ENCODE results near the gene PER2.
A peak's percentile ranks its signal among the peaks of the same experiment; 100 is the strongest.
"Not testable (repeated sequence)": the region's sequence is repeated elsewhere in the genome, so short reads cannot be mapped to it uniquely, and the experiment has no call there.

The PER2 gene

GRCh38 chr2:238277695-238278094, 10.7 kb downstream of the PER2 start:
- Histone ChIP-seq H4K20me1 (ENCODE audit: control insufficient read depth, insufficient read depth, low read depth, low read length) (peaks cover 8% of the 10 kb centered on the region; the same call in 1 of the 2 replicates), H3F3A (ENCODE audit: control insufficient read depth, insufficient read depth) (no peaks in the 10 kb centered on the region), H3K4me1 (ENCODE audit: control insufficient read depth, low read length) (peaks cover 14% of the 10 kb centered on the region), H3K4me2 (ENCODE audit: low read length) (no peak overlapping the region), H3K9me2 (replicated peaks; ENCODE audit: control insufficient read depth, low read length) (no peaks in the 10 kb centered on the region), H3K9me3 (ENCODE audit: control insufficient read depth, insufficient read depth, low read length) (no peaks in the 10 kb centered on the region), H3K4me3 (ENCODE audit: low read length) (no peak overlapping the region), H3K27ac (ENCODE audit: low read depth, low read length) (no peak overlapping the region), H3K36me3 (ENCODE audit: control insufficient read depth, low read length) (peaks cover 27% of the 10 kb centered on the region), H3K79me2 (ENCODE audit: control insufficient read depth, low read length) (peaks cover 41% of the 10 kb centered on the region), H3K27me3 (ENCODE audit: control insufficient read depth, low read length) (no peaks in the 10 kb centered on the region)
- TF ChIP-seq, protein P1, sequence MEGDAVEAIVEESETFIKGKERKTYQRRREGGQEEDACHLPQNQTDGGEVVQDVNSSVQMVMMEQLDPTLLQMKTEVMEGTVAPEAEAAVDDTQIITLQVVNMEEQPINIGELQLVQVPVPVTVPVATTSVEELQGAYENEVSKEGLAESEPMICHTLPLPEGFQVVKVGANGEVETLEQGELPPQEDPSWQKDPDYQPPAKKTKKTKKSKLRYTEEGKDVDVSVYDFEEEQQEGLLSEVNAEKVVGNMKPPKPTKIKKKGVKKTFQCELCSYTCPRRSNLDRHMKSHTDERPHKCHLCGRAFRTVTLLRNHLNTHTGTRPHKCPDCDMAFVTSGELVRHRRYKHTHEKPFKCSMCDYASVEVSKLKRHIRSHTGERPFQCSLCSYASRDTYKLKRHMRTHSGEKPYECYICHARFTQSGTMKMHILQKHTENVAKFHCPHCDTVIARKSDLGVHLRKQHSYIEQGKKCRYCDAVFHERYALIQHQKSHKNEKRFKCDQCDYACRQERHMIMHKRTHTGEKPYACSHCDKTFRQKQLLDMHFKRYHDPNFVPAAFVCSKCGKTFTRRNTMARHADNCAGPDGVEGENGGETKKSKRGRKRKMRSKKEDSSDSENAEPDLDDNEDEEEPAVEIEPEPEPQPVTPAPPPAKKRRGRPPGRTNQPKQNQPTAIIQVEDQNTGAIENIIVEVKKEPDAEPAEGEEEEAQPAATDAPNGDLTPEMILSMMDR (IDR thresholded peaks at IDR 0.05; ENCODE audit: low read depth, low read length, poor library complexity, severe bottlenecking), result peak; percentile 32
- no peak for TF ChIP-seq EZH2phosphoT487 (IDR thresholded peaks at IDR 0.05; ENCODE audit: borderline replicate concordance, low read length)

DNA sequence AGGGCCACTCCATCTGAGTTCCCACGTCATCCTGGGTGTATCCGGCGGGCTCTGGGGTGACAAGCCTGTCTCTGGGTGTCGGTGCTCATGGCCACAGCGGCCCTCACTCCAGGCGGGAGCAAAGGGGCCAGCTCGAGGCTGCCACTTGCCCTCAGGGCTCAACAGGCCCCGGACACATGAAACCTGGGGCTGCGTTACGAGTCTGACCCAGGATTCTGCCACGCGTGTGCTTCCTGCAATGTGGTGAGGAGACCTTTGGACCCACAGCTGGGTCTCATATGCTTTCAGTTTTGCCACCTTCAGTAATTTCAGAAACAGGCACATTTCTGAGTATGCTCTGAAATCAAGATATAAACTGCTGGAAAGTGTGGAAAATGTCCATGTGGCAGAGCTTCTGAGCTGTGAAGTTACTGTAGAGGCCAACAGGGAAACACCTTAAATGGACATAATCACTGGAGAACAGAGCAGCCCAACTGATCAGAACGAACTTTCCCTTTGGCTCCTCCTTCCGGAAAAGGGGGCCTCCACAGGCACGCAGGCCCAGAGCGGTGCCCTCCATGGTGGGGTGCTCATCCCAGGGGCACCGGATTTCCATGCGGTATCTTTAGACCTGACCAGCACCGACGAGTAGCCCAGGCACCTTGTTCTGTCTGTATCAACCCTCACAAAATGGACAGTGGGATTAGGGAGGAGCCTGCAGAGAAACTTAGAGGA, 14.1 kb downstream of the PER2 start:
- Histone ChIP-seq H3K27ac (ENCODE audit: low read depth, low read length) (no peak overlapping the region), H3K4me1 (ENCODE audit: control insufficient read depth, low read length) (peaks cover 6% of the 10 kb centered on the region), H3K9me2 (replicated peaks; ENCODE audit: control insufficient read depth, low read length) (no peaks in the 10 kb centered on the region), H3K36me3 (ENCODE audit: control insufficient read depth, low read length) (peaks cover 36% of the 10 kb centered on the region), H3K4me3 (ENCODE audit: low read length) (no peak overlapping the region), H3K27me3 (ENCODE audit: control insufficient read depth, low read length) (no peaks in the 10 kb centered on the region), H3K9me3 (ENCODE audit: control insufficient read depth, insufficient read depth, low read length) (no peaks in the 10 kb centered on the region), H3K4me2 (ENCODE audit: low read length) (no peak overlapping the region), H3F3A (ENCODE audit: control insufficient read depth, insufficient read depth) (no peaks in the 10 kb centered on the region), H3K79me2 (ENCODE audit: control insufficient read depth, low read length) (peaks cover 11% of the 10 kb centered on the region), H4K20me1 (ENCODE audit: control insufficient read depth, insufficient read depth, low read depth, low read length) (peaks cover 2% of the 10 kb centered on the region; the same call in 1 of the 2 replicates)
- TF ChIP-seq EZH2phosphoT487 (IDR thresholded peaks at IDR 0.05; ENCODE audit: borderline replicate concordance, low read length), result no peak
- TF ChIP-seq, protein P1 (IDR thresholded peaks at IDR 0.05; ENCODE audit: low read depth, low read length, poor library complexity, severe bottlenecking), result no peak

DNA sequence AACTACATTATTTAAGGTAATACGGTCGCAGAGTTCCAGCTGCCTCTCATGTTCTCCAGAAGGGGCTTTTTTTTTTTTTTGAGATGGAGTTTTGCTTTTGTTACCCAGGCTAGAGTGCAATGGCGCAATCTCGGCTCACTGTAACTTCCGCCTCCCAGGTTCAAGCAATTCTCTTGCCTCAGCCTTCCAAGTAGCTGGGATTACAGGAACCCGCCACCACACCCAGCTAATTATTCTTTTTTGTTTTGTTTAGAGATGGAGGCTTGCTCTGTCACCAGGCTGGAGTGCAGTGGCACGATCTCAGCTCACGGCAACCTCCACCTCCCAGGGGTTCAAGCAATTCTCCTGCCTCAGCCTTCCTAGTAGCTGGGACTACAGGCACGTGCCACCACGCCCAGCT, 15.0 kb downstream of the PER2 start:
- H3K36me3 ChIP-seq (ENCODE audit: control insufficient read depth, low read length), result peaks cover 41% of the 10 kb centered on the region
- not testable (repeated sequence) for H4K20me1 ChIP-seq (ENCODE audit: control insufficient read depth, insufficient read depth, low read depth, low read length); H3F3A ChIP-seq (ENCODE audit: control insufficient read depth, insufficient read depth); H3K27ac ChIP-seq (ENCODE audit: low read depth, low read length); H3K9me3 ChIP-seq (ENCODE audit: control insufficient read depth, insufficient read depth, low read length); H3K4me2 ChIP-seq (ENCODE audit: low read length); H3K4me1 ChIP-seq (ENCODE audit: control insufficient read depth, low read length); H3K9me2 ChIP-seq (replicated peaks; ENCODE audit: control insufficient read depth, low read length); H3K4me3 ChIP-seq (ENCODE audit: low read length); H3K27me3 ChIP-seq (ENCODE audit: control insufficient read depth, low read length); H3K79me2 ChIP-seq (ENCODE audit: control insufficient read depth, low read length)

- Histone ChIP-seq H3K9me2 (replicated peaks; ENCODE audit: control insufficient read depth, low read length) (no peaks in the 10 kb centered on the region), H3K4me3 (ENCODE audit: low read length) (no peak overlapping the region), H3K9me3 (ENCODE audit: control insufficient read depth, insufficient read depth, low read length) (no peaks in the 10 kb centered on the region), H3K4me2 (ENCODE audit: low read length) (no peak overlapping the region), H3K36me3 (ENCODE audit: control insufficient read depth, low read length) (peaks cover 54% of the 10 kb centered on the region), H3K27ac (ENCODE audit: low read depth, low read length) (no peak overlapping the region), H3K27me3 (ENCODE audit: control insufficient read depth, low read length) (no peaks in the 10 kb centered on the region), H3F3A (ENCODE audit: control insufficient read depth, insufficient read depth) (no peaks in the 10 kb centered on the region), H4K20me1 (ENCODE audit: control insufficient read depth, insufficient read depth, low read depth, low read length) (no peaks in the 10 kb centered on the region), H3K79me2 (ENCODE audit: control insufficient read depth, low read length) (no peaks in the 10 kb centered on the region), H3K4me1 (ENCODE audit: control insufficient read depth, low read length) (no peaks in the 10 kb centered on the region)
- no peak for TF ChIP-seq EZH2phosphoT487 (IDR thresholded peaks at IDR 0.05; ENCODE audit: borderline replicate concordance, low read length)
- TF ChIP-seq, protein P1 (IDR thresholded peaks at IDR 0.05; ENCODE audit: low read depth, low read length, poor library complexity, severe bottlenecking), result no peak
Measured at GRCh38 chr2:238272156-238272555, 16.3 kb downstream of the PER2 start.

DNA sequence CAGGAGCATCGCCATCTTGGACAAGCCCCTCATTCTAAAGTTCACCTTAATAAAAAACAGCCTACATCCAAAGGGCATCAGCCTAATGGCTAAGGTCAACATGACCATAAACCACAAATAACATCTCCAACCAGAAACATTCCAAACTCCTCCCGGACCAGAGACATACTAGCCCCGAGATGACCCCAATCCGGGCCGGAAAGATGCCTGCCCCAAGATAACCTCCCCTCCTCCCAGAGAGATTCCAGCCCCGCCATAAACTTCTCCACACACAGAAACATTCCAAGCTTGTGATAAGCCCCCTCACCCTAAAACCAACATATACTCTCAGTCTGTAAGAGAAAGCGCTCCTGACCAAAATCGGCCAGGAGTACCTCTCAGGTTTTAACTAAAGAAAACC, 16.7 kb downstream of the PER2 start:
- H3K4me3 ChIP-seq (ENCODE audit: low read length); H3K27ac ChIP-seq (ENCODE audit: low read depth, low read length); H3K4me1 ChIP-seq (ENCODE audit: control insufficient read depth, low read length); H3F3A ChIP-seq (ENCODE audit: control insufficient read depth, insufficient read depth); H3K27me3 ChIP-seq (ENCODE audit: control insufficient read depth, low read length); H3K4me2 ChIP-seq (ENCODE audit: low read length); H3K9me3 ChIP-seq (ENCODE audit: control insufficient read depth, insufficient read depth, low read length); H4K20me1 ChIP-seq (ENCODE audit: control insufficient read depth, insufficient read depth, low read depth, low read length); H3K9me2 ChIP-seq (replicated peaks; ENCODE audit: control insufficient read depth, low read length); H3K79me2 ChIP-seq (ENCODE audit: control insufficient read depth, low read length): not testable (repeated sequence)
- peaks cover 52% of the 10 kb centered on the region for H3K36me3 ChIP-seq (ENCODE audit: control insufficient read depth, low read length)
